GM10847 (cell line): ENCODE results near the gene LIPT2.

Experiments used
- POLR2A ChIP-seq: IDR thresholded peaks from 2 replicates; pipeline ENCODE4 v1.6.1; 2011; ENCODE audit not compliant: insufficient read length; ENCODE audit errors: extremely low read depth

Gene LIPT2

DNA sequence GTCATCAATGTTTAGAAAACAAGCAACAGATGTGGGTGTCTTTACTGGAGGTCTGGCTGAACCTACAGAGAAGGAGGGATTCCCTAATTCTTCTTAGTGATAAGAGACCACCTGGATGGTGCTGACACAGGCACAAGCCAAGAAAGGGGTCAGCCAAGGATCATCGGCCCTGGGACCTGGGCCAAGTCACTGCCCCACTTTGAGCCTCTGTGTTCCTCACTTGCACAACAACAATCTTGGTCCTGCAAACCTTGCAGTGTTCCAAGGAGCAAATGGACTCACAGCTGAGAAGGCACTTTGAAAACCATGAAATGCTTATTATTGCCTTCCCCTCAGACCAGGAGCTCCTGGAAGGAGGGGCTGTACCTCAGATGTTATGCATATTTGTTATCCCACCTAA is 19.2 kb downstream of the LIPT2 start:
- no peak for TF ChIP-seq POLR2A

GRCh38 chr11:74473382-74474173 is 19.9 kb downstream of the LIPT2 start:
- no peak for TF ChIP-seq POLR2A

DNA sequence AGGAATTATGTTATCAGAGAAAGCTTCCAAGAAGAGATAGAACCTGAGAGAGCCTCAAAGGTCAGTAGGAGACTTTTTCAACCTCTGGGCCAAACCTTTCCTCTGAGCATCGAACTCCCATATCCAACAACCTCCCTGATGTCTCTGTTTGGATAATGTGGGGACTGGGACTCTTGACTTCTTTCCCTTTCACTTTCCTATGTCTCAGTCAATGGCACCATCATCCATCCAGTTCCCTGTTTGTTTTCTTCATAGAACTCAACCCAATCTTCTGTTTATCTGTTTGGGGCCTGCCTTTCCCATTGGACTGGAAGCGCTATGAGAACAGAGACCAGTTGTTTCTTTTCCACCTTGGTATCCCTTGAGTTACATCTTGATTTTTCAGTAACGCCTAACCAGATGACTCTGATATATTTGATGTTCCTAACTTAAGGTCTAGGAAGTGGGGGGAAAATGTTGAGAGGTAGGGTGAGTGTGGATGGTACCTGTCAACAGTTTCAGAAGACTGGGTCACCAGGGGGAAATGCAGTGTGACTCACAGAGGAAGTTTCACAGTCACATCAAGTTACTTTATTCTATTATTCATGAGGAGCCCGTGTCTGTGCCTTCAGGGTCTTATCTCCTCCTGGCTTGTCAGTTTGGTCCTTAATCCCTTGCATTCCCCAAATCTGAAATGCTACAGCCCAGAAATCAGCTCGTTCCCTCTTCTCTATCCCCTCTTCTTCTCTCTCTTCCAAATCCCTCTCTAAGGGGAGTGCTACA is 21.7 kb downstream of the LIPT2 start:
- TF ChIP-seq POLR2A = no peak

DNA sequence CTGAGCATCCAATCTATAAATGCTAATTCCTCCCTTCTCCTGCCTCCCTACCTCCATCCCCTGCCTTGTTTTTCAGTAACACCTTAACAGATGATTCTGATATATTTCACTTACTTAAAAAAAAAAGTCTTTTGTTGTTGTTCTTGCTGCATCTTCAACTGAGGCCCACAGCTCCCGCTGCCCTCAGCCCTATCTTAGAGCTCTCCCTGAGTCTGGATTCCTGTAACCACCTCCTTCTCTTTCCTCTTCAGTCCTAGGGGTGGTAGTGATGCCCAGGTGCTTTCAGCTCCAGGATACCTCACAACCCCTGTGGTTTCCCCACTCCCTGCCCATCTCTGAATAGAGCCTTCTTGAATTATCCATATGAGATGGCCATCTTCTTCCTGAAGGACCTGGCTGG is 22.5 kb downstream of the LIPT2 start:
- TF ChIP-seq POLR2A = no peak

GRCh38 chr11:74470526-74470925 is 23.0 kb downstream of the LIPT2 start:
- TF ChIP-seq POLR2A = no peak

GRCh38 chr11:74468936-74469335 is 24.6 kb downstream of the LIPT2 start:
- TF ChIP-seq POLR2A = no peak

- TF ChIP-seq POLR2A = no peak
Measured at GRCh38 chr11:74468521-74468920, 25.0 kb downstream of the LIPT2 start.

DNA sequence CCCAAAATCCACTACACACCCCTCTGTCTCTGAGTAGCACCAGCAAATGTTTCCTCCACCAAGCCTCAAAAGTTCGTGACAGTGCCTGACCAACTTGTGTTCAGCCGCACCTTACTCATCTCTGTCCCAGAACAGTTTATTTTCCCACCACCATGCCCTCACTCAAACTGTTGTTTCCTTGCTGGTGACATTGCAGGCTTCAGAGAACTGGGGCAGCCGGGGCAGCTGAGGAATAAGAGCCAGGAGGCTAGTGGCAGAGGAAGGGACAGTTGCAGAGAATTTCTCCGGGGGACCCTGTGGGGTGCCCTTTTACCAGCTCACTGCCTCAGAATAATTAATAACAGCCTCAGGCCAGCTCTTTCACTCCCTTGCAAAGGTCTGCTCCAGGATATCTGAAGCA is 25.5 kb downstream of the LIPT2 start:
- no peak for TF ChIP-seq POLR2A

- no peak for TF ChIP-seq POLR2A
Measured at GRCh38 chr11:74466916-74467885, 26.3 kb downstream of the LIPT2 start, which contains the start of gene KCNE3. Gene KCNE3 (minus strand): TSS chr11:74467549. CDS start chr11:74457563, 9,986 bp downstream.

GRCh38 chr11:74465291-74465708 is 28.2 kb downstream of the LIPT2 start:
- no peak for TF ChIP-seq POLR2A

DNA sequence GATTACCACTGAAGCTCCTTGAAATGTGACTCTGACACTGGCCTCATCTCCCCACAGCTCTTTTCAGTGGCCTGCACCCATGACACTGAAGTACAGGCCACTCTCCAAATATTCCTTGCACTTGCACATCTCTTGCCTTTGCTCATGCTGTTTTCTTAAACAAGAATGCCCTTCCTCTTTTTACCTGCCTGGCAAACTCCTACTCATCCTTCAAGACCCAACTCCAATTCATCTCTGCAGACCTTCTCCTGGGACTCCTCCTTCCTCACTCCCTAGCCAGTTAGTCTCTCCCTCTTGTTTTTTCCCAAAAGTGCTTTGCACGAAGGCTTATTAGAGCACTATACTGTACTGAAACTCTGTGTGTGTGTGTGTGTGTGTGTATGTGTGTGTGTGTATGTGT is 28.8 kb downstream of the LIPT2 start:
- TF ChIP-seq POLR2A = no peak

DNA sequence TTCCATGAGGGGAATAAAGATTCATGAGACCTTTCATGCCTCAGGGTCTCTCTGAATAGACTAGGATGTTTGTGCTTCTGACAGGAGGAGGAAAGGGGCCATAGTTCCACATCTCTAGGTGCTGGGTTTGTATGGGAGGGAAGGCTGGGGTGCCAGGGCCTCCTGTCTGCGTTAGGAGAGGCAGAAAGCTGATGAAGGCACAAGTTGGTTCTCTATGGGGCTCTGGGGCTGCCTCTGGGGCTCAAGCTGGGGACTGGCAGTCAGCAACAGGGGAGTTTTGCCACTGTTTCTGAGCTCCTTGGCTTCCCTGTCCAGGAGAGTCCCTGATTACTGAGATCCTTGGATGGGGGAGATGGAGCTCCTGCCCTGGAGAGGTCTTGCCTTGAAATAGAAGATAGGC is 30.3 kb downstream of the LIPT2 start:
- no peak for TF ChIP-seq POLR2A

DNA sequence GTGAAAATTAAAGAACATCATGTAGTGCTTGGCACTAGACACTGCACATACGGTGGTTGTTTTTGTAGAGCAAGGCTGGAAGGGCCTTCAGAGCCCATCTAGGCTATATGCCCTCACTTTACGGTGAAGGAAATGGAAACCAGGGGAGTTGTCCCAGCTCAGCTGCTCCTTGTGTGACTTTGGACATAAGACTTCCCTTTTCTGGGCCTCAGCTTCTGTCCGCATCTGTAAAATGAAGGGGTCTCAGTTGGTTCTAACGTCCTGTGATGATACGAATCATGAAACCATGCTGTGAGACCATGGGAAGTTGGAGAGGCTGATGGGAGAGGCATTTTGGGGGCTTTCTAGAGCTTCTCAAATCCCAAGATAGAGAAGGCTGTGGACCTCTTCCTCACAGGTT is 30.9 kb downstream of the LIPT2 start:
- no peak for TF ChIP-seq POLR2A

DNA sequence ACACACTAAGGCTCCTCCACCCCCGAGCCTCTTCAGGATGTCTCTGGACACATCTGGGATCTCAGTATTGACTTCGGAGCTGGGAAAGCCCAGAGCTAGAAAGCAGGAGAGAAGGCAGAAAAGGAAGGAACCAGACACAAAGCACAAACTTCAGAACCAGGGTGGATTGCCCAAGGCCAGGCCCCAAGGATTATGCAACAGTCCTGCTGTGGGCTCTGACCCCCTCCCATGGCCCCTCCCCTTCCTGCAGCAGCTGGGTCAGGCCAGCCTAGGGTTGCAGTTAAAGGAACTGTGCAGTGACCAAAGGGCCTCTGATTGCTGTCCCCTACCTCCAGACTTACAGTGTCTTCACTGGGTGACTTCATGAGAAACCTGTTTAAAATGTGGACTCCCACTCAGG is 31.5 kb downstream of the LIPT2 start:
- no peak for TF ChIP-seq POLR2A

- no peak for TF ChIP-seq POLR2A
Measured at GRCh38 chr11:74460481-74461154, 32.9 kb downstream of the LIPT2 start.
